ENCODE measurements around the gene SCAPER.

SCAPER gene

DNA sequence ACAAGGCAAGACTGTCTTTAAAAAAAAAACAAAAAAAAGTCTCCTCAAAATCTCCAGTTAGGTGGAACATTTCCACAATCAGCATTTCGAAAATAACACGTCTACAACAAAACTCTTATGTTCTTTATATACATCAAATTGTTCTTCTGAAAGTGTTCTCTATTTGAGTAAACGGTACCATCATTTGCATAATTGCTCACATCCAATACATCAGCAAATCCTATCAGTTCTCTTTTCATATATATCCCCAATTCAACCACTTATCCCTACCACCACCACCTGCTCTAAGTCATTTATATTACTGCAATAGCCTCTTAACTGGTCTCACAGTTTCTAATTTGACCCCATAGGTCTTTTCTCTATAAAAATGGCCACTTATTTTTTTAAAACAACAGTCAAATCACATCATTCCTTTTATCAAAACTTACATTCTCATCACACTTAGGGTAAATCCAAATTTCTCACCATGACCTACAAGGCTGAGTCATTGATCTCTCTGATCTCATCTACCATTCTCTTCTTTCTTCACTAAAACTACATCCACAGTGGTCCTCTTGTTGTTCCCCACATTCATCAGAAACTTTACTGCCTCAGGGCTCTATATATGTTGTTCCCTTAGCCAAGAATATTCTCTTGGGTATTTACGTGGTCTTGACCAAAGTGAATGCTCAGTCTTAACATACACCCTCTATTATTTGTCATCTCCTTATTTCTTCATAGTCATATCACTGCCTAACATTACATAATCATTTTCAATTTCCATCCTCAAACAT, 237.0 kb downstream of the SCAPER start:
- DNase-seq, result no peak

GRCh38 chr15:76664895-76665294, 240.2 kb downstream of the SCAPER start:
- no peak for DNase-seq

GRCh38 chr15:76664411-76664810, 240.7 kb downstream of the SCAPER start:
- DNase-seq, result no peak

- no peak for DNase-seq
Measured at GRCh38 chr15:76663529-76663928, 241.6 kb downstream of the SCAPER start.

- DNase-seq, result no peak
Measured at GRCh38 chr15:76648732-76649444, 256.3 kb downstream of the SCAPER start.

DNA sequence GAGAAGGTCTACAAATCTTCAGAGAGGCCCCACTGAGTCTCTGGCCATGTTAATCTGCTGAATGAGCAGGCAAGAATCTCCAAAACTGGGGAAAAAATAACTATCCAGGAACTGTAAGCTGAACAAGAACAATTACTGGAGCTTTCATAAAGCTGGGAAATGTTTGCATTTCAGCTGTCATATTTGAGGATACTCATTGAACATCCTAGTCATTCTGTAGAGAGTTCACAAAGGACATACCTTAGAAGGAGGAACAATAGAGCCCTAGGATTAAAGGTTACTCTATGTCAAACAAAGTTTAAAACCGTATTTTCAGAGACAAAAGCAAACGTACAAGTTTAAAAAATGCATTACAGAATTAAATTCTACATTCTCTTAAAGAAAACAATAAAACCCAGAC, 257.5 kb downstream of the SCAPER start:
- DNase-seq, result no peak

DNA sequence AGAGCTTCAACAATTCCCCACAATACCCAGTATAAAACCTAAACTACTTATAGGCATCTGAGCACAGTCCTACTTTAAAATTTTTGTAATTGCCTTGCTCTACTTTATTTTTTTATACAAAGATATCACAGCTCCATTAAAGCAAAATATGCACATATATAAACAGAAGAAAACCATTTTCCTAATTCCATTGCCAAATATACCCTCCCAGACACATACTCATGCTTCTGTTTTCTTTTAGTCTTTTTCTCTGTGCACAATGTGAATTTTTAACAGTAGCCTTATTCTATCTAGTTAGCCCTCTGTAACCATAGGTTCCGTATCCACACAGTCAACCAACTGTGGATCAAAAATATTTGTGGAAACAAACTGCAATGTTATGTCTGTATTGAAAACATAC, 260.5 kb downstream of the SCAPER start:
- no peak for DNase-seq

- DNase-seq, result peak; percentile 4
Measured at GRCh38 chr15:76642671-76643070, 262.5 kb downstream of the SCAPER start.

- no peak for DNase-seq
Measured at GRCh38 chr15:76637166-76637565, 268.0 kb downstream of the SCAPER start.

- no peak for DNase-seq
Measured at GRCh38 chr15:76636059-76636458, 269.1 kb downstream of the SCAPER start.

DNA sequence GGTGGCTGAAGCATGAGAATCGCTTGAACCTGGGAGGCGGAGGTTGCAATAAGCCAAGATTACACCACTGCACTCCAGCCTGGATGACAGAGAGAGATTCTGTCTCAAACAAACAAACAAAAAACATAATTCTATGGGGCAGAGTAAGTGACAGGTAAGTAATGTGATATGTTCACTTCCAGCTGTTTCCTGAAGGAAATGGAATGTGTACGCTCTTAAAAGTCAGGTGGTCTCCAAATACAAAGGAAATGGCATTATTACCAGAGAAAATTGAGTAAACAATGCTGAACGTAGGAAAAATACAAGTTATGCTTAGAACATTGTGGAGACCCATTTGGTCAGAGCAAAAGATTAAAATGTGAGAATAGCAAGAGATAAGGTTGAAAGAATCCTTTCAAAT, 278.5 kb downstream of the SCAPER start:
- no peak for DNase-seq

DNA sequence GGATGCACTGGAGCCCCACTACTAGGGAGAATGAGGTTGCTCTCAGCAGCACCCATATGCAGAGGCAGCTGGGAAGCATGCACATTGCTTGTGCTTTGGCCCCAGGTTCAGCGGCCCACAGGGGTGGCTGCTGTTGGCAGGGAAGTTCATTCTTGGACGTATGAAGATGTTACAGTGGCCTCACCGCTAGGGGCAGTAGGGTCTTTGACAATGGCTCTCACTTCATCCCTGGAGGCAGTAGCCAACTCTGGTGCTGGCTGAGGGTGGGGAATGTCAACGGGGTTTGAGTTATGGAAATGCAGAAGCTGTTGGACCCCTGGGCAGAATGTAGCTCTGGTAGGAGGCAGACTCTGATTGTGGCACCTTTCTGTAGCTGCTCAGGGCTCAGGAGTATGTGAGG, 279.9 kb downstream of the SCAPER start:
- no peak for DNase-seq

GRCh38 chr15:76614725-76615124, 290.4 kb downstream of the SCAPER start:
- peak; percentile 39 for DNase-seq

GRCh38 chr15:76588811-76589747, 316.1 kb downstream of the SCAPER start:
- DNase-seq, result no peak

DNA sequence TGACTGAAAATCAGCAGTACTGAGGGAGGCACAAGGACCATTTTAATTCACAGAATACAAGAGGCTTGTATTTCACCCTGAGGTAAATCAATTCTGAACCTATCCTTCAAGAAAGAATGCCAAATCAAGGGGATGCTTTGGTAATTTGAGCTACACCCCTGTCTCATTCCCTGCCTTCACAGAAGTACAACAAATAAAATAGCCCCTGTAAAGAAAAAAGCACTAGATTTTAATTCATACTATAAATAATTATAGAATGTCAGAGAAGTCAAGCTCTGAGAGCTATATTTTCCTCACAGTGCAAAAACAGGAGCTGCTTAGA, 319.6 kb downstream of the SCAPER start:
- no peak for DNase-seq

GRCh38 chr15:76584868-76585575, 320.1 kb downstream of the SCAPER start:
- no peak for DNase-seq

DNA sequence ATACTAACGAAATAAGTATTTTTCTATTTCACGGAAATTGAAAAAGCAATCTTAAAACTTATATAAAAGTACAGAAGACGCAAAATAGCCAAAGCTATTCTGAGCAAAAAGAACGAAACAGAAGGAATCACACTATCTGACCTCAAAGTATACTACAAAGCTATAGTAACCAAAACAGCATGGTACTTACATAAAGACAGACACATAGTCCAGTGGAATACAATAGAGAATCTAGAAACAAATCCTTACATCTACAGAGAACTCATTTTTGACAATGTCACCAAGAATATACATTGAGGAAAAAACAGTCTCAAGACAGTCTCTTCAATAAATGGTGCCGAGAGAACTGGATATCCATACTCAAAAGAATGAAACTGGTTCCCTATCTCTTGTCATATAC, 322.6 kb downstream of the SCAPER start:
- DNase-seq, result no peak

- DNase-seq, result peak; percentile 6
Measured at GRCh38 chr15:76577879-76578512, 327.1 kb downstream of the SCAPER start.

- DNase-seq, result peak; percentile 53
Measured at GRCh38 chr15:76576523-76577279, 328.4 kb downstream of the SCAPER start.

GRCh38 chr15:76575679-76576078, 329.5 kb downstream of the SCAPER start:
- DNase-seq, result no peak

- DNase-seq, result peak; percentile 64
Measured at GRCh38 chr15:76575274-76575673, 329.9 kb downstream of the SCAPER start.

DNA sequence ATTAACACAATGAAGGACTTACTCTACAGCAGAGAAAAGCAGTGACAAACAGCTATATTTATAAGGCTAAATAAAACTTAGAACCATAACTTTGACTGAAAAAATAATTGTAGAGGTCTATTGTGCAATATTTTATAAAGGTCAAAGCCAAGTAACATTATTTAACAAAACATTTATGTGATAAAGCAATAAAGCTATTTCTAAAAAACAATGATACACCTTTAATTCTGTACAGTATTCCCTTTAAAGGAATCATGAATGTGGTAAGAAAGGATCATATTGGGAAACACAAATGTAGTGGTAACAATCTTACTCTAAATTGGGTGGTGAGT, 332.2 kb downstream of the SCAPER start:
- no peak for DNase-seq
